Measurements from ENCODE around the gene PTPRA.
A peak's percentile ranks its signal among the peaks of the same experiment; 100 is the strongest.
"Not testable (repeated sequence)": the region's sequence is repeated elsewhere in the genome, so short reads cannot be mapped to it uniquely, and the experiment has no call there.

PTPRA gene, protein sequence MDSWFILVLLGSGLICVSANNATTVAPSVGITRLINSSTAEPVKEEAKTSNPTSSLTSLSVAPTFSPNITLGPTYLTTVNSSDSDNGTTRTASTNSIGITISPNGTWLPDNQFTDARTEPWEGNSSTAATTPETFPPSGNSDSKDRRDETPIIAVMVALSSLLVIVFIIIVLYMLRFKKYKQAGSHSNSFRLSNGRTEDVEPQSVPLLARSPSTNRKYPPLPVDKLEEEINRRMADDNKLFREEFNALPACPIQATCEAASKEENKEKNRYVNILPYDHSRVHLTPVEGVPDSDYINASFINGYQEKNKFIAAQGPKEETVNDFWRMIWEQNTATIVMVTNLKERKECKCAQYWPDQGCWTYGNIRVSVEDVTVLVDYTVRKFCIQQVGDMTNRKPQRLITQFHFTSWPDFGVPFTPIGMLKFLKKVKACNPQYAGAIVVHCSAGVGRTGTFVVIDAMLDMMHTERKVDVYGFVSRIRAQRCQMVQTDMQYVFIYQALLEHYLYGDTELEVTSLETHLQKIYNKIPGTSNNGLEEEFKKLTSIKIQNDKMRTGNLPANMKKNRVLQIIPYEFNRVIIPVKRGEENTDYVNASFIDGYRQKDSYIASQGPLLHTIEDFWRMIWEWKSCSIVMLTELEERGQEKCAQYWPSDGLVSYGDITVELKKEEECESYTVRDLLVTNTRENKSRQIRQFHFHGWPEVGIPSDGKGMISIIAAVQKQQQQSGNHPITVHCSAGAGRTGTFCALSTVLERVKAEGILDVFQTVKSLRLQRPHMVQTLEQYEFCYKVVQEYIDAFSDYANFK

DNA sequence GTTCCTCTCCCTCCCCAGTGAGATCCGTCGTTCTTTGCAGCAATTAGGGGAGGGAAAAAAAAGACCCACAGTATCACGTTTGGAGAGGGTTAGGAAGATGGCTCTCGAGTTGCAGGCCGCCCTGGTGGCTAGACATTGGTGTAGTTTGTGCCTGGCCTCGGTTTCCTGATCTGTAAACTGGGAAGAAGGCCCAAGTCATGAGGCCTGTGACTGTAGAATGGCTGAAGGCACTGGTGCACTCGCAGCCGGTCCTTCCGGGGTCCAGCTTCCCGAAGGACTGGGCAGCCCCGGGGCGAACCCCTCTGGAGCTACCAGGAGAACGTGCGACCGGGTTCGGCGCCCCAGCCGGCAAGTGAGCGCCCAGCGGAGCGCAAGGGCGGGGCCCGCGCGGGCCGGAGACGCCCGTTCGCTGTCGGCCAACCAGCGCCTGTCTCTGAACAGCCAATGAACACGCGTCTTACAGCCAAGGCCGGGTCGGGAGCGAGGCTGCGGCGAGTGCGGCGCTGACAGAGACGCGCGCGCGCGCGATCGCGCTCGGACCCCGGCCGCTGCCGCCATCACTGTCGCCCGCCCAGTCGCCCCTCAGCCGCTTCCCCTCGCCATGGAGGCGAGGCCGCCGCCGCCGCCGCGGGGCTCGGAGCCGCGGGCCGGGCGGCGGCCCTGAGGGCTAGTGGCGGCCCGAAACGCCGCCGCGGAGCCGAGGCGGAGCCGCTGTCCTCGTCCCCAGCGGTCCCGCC lies at the start of gene PTPRA:
Gene PTPRA (plus strand): TSS at position 472 of the 737 bp plus-strand sequence. CDS start 90,797 bp downstream, outside the sequence.
- peak; percentile 96 for DNase-seq (ENCODE audit: low spot score)

DNA sequence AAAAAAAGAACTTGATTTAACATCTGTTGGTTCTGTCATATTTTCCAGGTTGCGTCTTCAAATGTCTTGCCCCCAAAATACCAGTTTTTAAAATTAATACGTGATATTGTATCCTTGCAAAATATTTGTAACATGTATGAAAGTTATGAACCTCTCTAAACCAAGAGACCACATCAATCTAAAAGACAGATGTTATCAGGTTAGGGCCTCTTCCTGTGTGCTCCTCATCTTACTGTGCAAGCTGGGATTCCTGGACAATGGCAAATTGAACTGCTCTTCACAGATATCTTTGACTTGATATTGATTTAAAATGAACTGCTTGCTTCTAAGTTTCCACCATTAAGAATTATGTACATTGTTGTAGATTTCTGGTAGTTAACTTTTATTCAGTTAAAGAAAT lies 47.5 kb upstream of the PTPRA start:
- DNase-seq (ENCODE audit: low spot score) = no peak

DNA sequence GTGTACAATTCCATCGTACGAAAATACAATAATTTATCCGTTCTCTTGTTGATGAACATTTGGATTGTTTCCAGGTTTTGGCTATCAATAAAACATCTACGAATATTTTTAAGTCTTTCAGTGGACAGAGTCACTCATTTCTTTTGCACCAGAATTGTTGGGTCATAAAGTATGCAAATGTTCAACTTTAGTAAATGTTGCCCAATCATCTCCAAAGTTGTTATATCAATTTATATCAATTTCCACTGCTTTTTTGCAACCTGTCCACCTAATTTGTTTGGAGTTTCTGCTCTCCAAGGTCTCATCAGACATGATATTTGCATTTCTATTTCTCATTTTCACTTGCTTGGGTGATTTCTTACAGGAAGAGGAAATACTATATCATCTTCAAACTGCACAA lies 46.6 kb upstream of the PTPRA start:
- DNase-seq (ENCODE audit: low spot score) = no peak

DNA sequence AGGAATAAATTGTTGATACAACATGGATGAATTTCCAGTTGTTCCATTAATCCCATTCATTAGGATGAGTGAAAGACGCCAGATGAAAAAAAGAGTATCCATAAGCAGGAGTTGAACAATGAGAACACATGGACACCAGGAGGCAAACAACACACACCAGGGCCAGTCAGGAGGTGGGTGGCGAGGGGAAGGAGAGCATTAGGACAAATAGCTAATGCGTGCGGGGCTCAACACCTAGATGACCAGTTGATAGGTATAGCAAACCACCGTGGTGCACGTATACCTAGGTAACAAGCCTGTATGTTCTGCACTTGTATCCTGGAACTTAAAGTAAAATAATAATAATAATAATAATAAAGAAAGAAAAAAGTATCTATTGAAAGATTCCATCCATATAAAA lies 43.9 kb upstream of the PTPRA start:
- no peak for DNase-seq (ENCODE audit: low spot score)

DNA sequence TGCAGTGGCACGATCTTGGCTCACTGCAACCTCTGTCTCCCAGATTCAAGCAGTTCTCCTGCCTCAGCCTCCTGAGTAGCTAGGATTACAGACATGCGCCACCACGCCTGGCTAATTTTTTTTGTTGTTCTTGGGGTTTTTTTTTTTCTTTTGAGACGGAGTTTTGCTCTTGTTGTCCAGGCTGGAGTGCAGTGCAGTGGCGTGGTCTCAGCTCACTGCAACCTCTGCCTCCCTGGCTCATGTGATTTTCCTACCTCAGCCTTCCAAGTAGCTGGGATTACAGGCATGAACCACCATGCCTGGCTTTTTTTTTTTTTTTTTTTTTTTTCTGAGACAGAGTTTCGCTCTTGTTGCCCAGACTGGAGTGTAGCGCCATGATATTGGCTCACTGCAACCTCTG lies 42.1 kb upstream of the PTPRA start:
- not testable (repeated sequence) for DNase-seq (ENCODE audit: low spot score)

DNA sequence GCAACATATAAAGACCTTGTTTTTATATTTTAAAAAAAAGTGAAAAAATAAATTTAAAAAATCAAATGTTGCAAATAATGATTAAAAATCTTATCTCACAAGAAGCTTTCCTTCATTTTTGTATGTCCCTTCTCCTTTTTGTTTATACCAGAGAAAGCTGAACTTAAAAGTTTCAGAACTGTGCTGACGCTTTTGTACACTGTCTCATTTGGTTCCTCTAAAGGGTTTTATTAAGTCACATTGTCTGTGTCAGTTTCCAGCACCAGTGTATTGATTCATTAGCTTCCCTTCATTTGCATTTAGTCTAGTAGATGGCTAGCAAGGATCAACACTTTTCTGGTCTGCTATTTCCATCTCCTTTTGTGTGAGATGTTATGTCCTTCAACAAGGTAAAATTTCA lies 39.5 kb upstream of the PTPRA start:
- DNase-seq (ENCODE audit: low spot score) = no peak

DNA sequence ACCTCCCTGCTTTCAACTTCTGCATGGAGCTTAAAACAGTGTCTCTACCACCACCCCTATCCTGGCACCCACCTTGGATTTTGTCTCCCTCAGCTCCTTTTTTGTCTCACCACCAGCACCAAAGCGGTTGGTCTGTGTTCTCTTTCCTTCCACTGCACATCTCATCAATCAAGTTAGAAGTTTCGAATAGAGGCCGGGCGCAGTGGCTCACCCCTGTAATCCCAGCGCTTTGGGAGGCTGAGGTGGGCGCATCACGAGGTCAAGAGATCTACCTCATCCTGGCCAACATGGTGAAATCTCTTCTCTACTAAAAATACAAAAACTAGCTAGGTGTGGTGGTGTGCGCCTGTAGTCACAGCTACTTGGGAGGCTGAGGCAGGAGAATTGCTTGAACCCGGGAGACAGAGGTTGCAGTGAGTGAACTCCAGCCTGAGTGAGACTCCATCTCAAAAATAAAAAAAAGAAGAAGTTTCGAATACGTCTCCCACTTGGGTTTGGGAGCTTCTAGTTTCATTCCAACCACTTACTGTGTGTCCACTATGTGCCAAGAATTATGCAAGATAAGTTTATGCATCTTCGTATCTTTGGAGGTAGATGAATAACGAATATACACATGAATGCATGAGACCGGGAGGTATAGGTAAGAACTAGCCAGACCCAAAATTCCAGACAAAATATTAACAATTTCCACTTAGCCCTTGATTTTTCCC lies 38.7 kb upstream of the PTPRA start:
- DNase-seq (ENCODE audit: low spot score) = no peak

DNA sequence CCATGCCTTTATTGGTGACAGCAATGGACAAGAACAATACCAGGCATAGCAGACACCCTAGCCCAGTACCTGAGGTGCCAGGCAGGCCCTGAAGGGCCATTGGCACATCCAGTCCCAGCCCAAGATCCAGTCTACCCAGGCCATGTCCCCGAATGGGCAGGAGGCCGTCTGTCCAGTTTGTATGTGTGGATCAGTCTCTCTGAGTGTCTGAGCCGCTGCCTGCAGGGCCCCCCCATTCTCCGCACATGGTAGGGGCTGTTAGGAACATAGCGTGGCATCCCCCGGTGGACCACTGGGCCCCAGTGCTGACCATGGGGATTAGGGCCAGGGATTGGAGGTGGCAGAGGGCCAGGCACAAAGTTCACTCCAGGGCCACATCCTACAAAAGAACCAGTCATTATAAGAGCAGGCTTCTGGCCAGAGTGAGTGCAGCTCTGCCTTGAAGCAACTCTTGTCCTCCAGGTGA lies 37.9 kb upstream of the PTPRA start:
- DNase-seq (ENCODE audit: low spot score) = no peak

DNA sequence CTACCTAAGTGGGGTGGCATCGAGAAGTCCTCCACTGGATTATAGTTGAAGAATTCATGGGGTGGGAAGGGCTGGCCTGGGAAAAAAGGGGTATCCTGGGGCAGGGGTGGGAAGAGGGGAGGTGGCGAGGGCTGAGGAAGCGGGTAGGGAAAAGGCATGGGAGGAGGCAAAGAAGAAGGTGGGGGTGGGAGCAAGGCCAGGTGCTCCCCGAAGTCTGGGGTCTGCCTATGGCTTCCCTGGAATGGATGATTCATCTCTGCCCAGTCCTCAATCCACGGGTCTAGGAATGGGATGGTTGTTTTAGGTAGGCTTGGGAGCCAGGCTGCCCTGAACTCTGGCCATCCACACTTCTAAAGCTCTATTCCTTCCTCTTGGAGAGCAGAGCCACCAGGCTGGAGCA lies 37.2 kb upstream of the PTPRA start:
- DNase-seq (ENCODE audit: low spot score) = no peak

DNA sequence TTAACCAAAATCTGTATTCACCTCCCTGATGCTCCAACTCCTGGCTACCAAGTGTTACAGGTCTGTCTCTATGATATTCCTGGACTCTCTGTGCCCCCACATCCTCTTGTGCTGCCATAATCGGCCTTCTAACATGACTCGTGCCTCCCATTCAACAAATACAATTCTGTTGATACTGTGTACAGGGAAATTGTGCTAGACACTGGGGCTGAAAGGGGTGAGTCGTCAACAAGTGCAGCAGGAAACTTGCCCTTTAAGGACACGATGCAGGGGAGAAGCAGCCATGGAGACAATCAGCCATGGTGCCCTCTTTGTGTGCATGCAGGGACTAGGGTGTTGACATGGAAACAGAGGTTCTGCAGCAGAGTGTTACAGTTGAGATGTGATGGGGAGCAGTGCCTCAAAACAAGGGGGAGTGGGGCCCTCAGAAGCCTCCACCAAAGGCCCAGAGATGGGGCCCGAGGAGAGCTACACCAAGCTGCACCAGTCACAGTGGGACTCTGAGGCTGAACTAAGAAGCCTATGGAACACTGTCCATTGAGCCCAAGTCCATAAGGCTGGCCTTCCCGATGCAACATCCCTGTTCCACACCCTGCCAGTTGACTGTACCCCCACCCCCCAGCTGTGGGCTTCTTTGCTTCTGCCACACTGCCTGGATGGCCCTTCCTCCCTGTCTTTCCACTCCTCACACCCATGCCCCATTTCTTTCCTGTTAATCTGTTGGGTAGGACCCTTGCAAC lies 35.9 kb upstream of the PTPRA start:
- no peak for DNase-seq (ENCODE audit: low spot score)

DNA sequence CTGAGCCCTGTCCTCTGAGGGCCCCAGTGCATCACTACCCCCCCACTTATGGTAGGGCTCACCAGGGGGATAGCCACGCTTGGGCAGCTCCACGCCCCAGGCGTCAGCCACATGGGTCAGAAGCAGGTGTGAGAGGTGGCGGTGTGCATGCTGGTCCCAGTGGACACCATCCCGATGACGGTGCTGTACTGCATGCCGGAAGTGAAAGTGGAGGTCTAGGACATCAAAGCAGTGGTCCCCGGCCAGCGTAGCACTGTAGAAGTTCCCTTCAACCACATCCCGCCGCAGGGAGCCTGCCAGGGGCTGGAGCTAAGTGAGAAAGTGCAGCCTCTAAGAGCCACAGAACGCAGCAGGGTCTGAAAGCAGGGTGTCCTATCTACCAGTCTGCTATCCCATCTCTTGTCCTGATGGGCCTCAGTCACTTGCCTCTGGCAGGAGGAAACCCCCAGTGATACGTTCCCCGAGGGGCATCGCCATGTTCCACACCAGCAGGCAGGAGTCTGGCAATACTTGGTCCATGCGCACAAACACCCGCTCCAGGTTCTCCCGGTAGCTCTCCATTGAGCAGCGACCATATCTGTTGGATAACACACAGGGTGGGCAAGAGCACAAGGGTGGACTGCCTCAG lies 35.0 kb upstream of the PTPRA start:
- no peak for DNase-seq (ENCODE audit: low spot score)

DNA sequence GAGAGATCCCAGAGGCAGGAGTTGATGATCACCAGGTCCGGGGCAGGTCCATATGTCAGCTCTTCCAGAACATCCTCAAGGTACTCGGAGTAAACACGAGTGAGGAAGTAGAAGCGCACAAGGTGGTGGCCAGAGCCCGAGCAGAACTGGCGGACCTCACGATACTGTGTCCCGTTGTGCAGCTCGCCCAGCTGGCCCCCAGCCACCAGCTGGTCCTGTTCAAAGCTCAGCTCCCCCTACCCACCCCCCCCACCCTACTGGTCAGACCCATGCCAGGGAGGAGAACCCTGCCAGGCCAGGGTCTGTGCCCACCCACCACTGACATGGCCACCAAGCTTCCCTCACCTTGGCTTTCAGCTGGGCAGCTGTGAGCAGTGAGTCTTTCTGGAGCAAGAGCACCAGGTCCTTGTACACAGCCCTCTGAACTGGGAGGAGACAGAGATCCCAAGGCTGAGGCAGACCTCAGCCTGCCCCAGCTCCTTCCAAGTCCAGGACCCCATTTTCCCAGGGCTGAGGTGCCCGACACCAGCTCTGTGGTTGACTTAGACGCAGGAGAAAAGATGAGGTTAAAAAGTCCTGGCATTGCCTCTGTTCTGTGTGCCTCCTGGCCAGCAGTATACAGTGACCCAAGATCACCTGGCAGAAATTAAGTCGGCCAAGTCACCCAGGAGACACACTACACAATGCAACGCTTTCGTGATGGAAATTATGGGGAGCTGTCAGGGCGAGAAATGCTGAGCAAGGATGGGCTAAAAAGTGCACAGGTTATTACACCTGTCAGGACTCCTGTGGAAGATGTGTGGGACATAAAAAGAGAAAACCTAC lies 34.2 kb upstream of the PTPRA start:
- no peak for DNase-seq (ENCODE audit: low spot score)

DNA sequence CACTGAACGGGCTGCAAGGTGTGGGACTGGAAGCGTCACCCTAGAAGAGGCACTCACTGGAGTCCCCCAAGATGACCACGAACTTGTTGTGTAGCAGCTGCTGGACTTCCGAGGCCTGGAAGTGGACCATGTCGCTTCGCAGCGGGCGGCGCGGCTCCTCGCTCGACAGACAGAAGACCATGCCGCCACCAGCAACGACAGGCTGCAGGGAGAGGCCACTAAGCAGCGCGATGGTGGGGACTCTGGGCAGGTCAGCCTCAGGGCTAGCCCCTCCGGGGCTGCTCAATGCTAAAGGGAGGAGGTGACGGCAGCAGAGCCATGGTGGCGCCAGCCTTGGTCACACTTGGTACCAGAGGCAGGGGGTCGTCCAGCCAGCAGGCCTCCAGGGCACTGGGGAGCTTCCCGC lies 33.5 kb upstream of the PTPRA start:
- no peak for DNase-seq (ENCODE audit: low spot score)

DNA sequence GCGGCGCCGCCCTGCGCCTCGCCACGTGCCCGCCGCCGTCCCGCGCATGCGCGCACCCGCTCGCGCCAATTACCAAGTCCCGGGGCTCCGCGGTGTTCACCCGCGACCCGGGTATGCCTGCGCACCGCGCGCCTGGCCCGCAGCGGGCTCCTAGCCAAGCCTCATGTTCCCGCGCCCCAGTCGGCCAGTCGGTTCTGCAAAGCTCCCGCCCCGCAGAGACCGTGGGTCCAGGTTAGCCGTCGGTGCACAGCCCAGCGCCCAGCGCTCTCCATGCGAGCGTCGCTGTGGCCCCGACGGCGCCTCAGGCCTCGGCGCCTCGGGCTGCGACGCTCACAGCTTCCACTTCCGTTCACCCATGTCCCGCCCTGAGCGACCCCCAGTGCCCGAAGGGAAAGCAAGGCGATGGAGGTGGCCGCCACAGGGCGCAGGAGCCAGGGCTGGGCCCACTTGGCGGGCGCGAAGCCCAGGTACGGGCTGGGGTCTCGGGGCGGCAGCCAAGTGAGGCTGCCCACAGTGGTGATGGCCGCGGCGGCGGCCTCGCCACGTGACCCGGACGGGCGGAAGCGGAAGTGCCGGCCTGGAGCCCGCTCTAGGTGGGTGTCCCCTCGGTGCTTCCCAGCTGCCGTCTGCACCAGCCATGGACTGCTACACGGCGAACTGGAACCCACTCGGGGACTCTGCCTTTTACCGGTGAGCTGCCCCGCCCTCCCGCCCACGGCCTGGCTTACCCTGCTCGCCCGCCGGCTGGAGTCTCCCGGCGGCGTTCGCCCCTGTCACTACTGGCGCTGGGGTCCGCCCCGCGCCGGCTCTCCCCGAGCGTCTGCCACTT lies 32.9 kb upstream of the PTPRA start, which contains the start of the genes PCED1A and VPS16:
Gene PCED1A (minus strand): TSS at position 518 of the 829 bp plus-strand sequence. CDS start 743 bp downstream, outside the sequence.
Gene VPS16 (plus strand): TSS at position 608 of the 829 bp plus-strand sequence. CDS start 30 bp downstream, at position 638.
- peak; percentile 93 for DNase-seq (ENCODE audit: low spot score)

DNA sequence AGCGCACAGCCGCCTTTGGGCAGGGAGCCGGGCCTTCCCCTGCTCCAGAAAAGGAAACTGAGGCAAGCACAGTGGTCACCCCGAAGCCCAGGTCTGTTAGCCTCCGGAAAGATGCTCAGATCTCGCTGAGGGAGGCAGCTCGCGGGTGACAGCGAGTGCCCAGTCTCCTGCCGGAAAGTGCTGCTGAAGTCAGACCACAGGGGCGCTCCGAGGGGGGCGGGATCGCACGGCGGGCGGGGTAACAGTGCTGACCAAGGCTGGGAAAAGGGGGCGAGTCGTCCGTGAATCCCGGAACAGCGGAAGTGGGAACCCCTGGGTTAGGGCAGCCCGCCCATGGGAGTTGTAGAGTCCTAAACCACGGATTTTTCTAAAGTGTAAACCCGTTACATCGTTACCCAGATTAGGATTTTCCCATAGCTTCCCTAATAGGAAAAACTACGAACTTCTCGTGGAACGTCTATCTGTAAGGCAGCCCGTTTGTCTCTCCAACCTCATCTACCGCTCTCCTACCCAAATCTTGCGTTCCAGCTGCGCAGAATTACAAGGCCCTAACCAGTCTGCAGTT lies 32.2 kb upstream of the PTPRA start:
- peak; percentile 88 for DNase-seq (ENCODE audit: low spot score)

DNA sequence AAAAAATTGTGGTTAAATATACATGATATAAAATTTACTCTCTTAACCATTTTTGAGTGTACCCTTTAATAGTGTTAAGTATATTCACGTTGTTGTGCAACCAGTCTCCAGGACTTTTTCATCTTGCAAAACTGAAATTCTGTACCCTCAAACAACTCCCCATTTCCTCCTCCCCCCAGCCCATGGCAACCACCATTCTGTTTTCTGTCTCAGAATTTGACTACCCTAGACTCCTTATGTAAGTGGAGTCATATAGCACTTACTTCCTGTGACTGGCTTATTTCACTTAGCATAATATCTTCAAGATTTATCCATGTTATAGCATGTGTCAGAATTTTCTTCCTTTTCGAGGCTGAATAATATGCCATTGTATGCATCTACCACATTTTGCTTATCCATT lies 27.7 kb upstream of the PTPRA start:
- DNase-seq (ENCODE audit: low spot score) = no peak

DNA sequence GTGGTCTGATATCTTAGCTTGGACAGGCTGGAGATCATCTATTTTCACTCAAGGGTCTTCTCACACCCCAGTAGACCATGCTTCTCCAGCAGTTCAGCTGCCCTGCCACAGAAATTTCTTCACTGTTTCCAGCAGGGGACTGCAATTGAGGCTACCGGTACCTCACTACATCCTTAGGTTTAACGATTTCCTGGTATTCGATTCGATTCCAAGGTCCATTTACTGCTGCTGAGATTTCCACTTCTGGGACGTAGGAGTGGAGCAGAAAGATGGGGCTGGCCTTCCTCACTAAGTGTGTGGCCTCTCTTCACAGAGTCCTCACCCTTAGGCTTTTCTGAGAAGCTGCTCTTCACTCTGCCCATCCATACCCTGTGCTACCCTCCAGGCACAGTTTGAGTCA lies 26.6 kb upstream of the PTPRA start:
- no peak for DNase-seq (ENCODE audit: low spot score)

DNA sequence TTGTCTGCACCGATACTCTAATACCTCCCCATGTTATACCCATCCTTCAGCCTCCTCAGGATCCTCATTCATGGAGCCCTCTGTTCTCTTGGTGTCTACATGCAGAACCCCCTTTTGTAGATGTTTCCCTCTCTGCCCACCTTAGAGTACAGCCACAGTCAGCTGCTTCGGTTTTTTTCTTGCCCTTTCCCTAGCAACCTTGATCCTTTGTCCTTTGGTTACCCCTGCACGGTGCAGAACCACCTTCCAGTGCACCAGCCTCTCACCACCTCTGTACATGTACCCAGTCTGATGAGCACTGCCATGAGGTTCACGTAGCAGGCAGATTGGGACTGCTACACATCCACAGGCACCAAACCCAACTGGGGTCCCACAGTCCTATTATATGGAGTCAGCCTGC lies 25.5 kb upstream of the PTPRA start:
- no peak for DNase-seq (ENCODE audit: low spot score)

Measured in RKO (cell line).